HFFc6 (cell line): ENCODE measurements around the gene TREH. TPM values are rescaled to one million over a fixed set of nuclear protein-coding genes. Genes with fewer than 3 reads are reported as not detected.

Experiments used
- DNase-seq: peaks from one replicate; pipeline ENCODE4 v3.0.0-alpha.2; 2018
- H3K27ac Mint-ChIP-seq: 2 replicates; pipeline ENCODE4 v1.8.0; 2020; ENCODE audit warnings: mild to moderate bottlenecking, mixed read lengths
- H3K27me3 Mint-ChIP-seq: 2 replicates; pipeline ENCODE4 v1.8.0; 2021; ENCODE audit warnings: mild to moderate bottlenecking, moderate library complexity, mixed read lengths; ENCODE audit not compliant: insufficient read depth
- H3K36me3 Mint-ChIP-seq: 2 replicates; pipeline ENCODE4 v1.8.0; 2021; ENCODE audit warnings: low read depth, mixed read lengths
- H3K4me1 Mint-ChIP-seq: 2 replicates; pipeline ENCODE4 v1.8.0; 2020; ENCODE audit warnings: low read depth, mixed read lengths
- H3K4me3 Mint-ChIP-seq: 2 replicates; pipeline ENCODE4 v1.8.0; 2020; ENCODE audit warnings: mild to moderate bottlenecking, moderate library complexity, mixed read lengths
- H3K9me3 Mint-ChIP-seq: 2 replicates; pipeline ENCODE4 v1.8.0; 2020; ENCODE audit warnings: mild to moderate bottlenecking, mixed read lengths
- CTCF ChIP-seq: fragments of 200-600 bp; sonication (generic); IDR thresholded peaks from 2 replicates; pipeline ENCODE4 v1.5.0; 2021; ENCODE audit warnings: antibody characterized with exemption, mild to moderate bottlenecking
- total RNA-seq, 6 experiments: library from RNA; stranded (reverse); fragmentation: NEBNext Ultra II Directional; extraction: Animal tissue kit (Norgen Biotek cat#: 25700); gene quantifications; 2 replicates in 1 of 6; 3 replicates in 5 of 6; pipeline ENCODE4 v1.2.3, GENCODE V29; 2021

The TREH gene
- total RNA-seq, 6 experiments from 2014 or later = 0.07 TPM; not detected in 5

DNA sequence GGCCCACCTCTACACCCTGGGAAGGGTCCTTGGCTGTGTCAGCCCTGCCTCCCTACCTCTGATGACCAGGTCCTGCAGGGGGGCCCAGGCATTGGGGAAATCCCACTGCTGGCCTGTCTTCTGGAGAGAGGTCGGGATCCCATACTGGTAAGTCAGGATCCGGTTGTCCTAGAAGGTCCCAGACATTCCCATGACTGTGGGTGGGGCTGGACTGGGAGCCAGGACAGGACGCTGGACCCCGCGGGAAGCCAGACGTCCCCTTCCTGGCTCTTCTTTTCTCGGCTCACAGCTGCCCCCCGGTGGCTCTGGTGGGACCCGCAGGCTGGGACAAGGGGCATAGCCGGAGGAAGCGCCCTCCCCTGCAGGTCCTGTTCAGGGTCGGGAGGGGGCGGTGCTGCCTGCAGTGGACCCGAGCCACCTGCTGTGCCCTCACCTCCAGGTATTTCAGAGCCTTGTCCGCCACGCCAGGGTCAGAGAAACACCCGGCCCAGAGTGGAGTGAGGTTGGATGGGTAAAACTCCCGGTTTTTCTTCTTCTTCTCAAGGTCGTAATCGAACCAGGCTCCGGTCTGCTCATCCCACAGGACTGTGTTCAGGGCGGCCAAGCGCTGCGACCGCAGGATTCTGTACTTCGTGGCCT lies 20.0 kb downstream of the TREH start:
- H3K4me1 Mint-ChIP-seq = no peaks in the 10 kb centered on the region
- peaks cover 13% of the 10 kb centered on the region for H3K27me3 Mint-ChIP-seq
- DNase-seq = peak; percentile 70
- H3K9me3 Mint-ChIP-seq = no peaks in the 10 kb centered on the region
- peaks cover 19% of the 10 kb centered on the region for H3K36me3 Mint-ChIP-seq
- H3K27ac Mint-ChIP-seq = peak overlapping the region; percentile 52
- TF ChIP-seq CTCF = peak; percentile 92
- no peak overlapping the region; the same call in 1 of the 2 replicates for H3K4me3 Mint-ChIP-seq

DNA sequence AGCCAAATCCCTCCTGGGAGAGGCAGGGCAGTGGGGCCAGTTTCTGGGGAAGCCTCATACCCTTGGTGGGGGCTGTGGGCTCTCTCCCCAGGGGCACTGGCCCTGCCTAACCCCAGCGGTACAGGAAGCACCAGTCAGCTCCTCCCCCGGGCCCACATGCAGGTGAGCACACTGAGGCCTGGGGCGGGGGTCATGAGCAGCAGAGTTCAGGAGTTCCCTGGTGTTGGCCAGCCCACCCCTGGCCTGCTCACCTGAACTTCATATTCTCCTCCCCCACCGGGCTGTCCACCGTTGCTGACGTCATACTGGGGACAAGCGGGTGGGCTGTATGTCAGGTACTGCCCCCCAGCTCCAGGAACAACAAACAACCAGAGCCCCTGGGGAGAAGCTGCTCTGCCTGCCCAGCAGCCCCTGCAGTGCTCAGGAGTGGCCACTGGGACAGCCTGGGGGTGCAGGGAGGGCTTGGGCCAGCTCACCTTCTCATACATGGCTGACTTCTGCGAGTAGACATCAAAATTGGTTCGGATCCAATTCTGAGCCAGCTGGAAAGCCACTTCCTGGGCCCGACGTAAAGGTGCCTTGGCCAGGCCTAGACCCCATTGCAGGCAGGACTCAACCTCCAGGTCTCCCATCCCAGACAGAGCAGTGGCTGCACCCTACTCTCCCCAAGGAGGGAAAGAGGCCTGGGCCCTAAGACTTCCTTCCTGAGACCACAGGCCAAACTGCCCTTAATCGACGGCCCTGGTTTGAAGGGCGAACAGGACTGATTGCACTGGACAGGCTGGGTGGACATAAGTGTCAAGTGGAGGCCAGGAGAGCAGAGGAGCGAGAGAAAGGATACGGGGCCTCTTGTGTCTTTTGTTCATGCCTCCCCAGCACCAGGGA lies 20.8 kb downstream of the TREH start:
- Mint-ChIP-seq H3K4me3 (no peak overlapping the region), H3K4me1 (no peaks in the 10 kb centered on the region), H3K27ac (peak overlapping the region; percentile 52), H3K36me3 (peaks cover 19% of the 10 kb centered on the region), H3K9me3 (no peaks in the 10 kb centered on the region), H3K27me3 (peaks cover 13% of the 10 kb centered on the region)
- no peak for TF ChIP-seq CTCF
- no peak for DNase-seq

DNA sequence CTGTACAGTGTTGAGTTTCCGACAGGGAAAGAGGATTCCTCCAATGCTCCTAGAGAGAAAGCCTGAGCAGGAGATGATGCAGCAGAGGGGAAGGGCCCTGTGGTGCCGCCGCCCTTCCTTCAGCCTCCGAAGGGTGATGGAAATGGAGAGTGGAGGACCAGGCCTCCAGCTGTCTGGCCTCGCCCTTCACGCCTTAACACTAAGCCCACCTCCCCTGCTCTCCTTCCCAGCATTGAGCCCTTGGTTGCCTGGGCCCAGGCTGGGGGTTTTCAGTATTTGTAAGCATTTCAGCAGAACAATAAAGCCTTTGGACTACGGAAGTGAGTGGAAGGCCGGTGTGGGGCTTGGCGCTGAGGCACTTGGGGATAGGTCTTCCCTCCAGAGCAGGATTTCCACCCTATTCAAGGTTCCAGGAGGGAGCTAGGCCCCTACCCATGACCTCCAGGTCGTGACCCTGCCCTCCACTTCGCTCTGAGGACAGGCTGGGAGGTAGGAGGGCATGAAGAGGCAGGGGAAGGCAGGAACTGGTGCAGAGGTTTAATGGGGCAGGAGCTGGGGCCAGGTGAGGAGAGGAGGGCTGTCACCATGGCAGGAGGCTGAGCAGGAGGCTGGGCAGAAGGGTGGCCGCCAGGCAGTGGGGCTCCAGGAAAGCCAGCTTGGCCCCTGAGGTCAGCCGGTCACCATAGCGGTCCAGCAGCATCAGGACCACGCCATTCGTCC lies 21.6 kb downstream of the TREH start:
- no peak for DNase-seq
- Mint-ChIP-seq H3K4me1 (no peaks in the 10 kb centered on the region), H3K9me3 (no peaks in the 10 kb centered on the region), H3K36me3 (peaks cover 22% of the 10 kb centered on the region), H3K27me3 (peaks cover 13% of the 10 kb centered on the region), H3K27ac (peak overlapping the region; percentile 72), H3K4me3 (no peak overlapping the region)
- TF ChIP-seq CTCF = no peak

GRCh38 chr11:118657238-118657637 lies 22.2 kb downstream of the TREH start:
- TF ChIP-seq CTCF = no peak
- peaks cover 28% of the 10 kb centered on the region for H3K36me3 Mint-ChIP-seq
- H3K4me1 Mint-ChIP-seq = no peaks in the 10 kb centered on the region
- no peak overlapping the region for H3K4me3 Mint-ChIP-seq
- no peaks in the 10 kb centered on the region for H3K9me3 Mint-ChIP-seq
- no peak for DNase-seq
- peaks cover 9% of the 10 kb centered on the region for H3K27me3 Mint-ChIP-seq
- peak overlapping the region; percentile 72 for H3K27ac Mint-ChIP-seq

DNA sequence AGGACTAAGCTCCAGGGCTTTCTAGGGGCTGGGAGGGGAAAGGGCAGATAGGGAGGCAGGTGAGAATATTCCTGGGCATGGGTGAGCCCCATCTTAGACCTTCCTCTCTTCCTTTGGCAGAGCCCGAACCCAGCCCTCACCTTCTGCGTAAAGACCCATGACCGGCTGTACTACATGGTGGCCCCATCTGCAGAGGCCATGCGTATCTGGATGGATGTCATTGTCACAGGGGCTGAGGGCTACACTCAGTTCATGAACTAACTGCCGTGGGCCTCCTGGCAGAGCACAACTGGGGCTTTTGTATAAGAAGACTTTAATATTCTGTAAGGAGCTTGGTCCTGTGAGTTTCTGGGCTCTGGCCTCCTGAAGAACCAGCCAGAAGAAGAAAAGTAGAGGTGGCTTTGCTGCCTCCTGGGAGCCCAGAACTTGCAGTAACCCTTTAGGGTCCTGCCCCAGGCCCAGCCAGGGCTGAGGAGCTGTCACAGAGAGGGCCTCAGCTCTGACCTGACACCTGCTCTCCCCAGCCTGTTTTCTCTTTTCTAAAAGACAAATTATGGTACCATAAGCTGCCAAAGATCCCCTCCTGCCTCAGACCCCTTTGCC lies 22.8 kb downstream of the TREH start:
- H3K27ac Mint-ChIP-seq = peak overlapping the region; percentile 72
- H3K4me3 Mint-ChIP-seq = no peak overlapping the region

More for the DNA sequence above, 22.8 kb downstream of the TREH start:
- Mint-ChIP-seq H3K9me3 (no peaks in the 10 kb centered on the region), H3K36me3 (peaks cover 34% of the 10 kb centered on the region), H3K4me1 (no peaks in the 10 kb centered on the region), H3K27me3 (peaks cover 8% of the 10 kb centered on the region)
- TF ChIP-seq CTCF = no peak
- no peak for DNase-seq
